Measurements from ENCODE around the gene PPT2.
"Not testable (repeated sequence)": the region's sequence is repeated elsewhere in the genome, so short reads cannot be mapped to it uniquely, and the experiment has no call there.

PPT2 gene

DNA sequence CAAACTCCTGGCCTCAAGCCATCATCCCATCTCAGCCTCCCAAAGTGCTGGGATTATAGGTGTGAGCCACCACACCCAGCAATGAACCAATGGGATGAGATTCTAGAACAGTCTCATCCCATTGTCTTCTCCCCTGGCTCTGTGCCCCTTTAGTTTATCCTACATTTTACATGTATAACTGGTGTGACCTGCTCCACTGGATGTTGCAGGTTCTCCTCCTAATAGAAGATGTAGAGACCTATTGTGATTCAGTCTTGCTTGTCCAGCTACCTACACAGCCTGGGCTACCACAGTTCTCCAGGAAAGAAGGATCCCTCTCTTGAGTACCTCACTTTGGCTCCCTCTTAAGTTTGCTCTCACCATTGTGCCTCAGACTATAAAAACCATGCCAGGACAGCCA is 21.8 kb upstream of the PPT2 start:
- DNase-seq (ENCODE audit: low read depth) = no peak
- H3K4me3 ChIP-seq (ENCODE audit: control insufficient read depth, low read depth, low read length) = no peak overlapping the region
- TF ChIP-seq, protein P1, sequence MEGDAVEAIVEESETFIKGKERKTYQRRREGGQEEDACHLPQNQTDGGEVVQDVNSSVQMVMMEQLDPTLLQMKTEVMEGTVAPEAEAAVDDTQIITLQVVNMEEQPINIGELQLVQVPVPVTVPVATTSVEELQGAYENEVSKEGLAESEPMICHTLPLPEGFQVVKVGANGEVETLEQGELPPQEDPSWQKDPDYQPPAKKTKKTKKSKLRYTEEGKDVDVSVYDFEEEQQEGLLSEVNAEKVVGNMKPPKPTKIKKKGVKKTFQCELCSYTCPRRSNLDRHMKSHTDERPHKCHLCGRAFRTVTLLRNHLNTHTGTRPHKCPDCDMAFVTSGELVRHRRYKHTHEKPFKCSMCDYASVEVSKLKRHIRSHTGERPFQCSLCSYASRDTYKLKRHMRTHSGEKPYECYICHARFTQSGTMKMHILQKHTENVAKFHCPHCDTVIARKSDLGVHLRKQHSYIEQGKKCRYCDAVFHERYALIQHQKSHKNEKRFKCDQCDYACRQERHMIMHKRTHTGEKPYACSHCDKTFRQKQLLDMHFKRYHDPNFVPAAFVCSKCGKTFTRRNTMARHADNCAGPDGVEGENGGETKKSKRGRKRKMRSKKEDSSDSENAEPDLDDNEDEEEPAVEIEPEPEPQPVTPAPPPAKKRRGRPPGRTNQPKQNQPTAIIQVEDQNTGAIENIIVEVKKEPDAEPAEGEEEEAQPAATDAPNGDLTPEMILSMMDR (conservative IDR thresholded peaks at IDR 0.05; ENCODE audit: control insufficient read depth, insufficient read depth, low read depth, low read length) = no peak

DNA sequence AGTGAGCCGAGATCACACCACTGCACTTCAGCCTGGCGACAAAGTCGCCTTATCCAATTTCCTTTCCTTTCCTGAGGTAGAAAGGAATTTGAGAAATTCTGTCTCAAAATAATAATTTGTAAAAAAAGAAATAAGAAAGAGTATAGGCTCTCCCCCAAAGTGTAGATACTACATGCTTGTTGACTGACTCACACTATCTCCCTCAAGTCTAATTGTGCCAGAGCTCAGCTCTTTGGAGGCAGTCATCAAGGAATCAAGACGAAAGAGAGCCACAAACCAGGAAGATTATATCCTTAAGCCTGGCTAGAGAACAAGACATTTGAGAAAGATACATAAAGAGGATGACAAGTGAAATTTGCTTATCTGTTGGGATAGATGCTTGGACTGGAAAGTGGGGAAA is 20.2 kb upstream of the PPT2 start:
- TF ChIP-seq, protein P1 (conservative IDR thresholded peaks at IDR 0.05; ENCODE audit: control insufficient read depth, insufficient read depth, low read depth, low read length) = no peak
- DNase-seq (ENCODE audit: low read depth) = no peak
- H3K4me3 ChIP-seq (ENCODE audit: control insufficient read depth, low read depth, low read length) = no peak overlapping the region

DNA sequence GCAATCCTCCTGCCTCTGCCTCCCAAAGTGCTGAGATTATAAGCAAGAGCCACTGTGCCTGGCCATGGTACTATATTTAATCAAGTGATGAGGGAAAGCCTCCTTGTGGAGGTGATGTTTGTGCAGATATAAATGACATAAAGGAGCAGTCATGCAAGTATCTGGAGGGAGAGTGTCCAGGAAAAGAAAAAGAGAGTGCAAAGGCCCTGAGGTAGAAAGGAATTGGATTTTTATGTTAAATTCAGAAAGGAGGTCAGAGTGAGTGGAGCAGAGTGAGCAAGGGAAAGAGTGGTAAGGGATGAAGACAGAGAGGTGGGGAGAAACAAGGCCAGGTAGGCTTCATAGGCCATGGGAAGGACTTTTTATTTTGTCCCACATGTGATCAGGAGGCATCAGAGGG is 16.5 kb upstream of the PPT2 start:
- H3K4me3 ChIP-seq (ENCODE audit: control insufficient read depth, low read depth, low read length) = no peak overlapping the region
- TF ChIP-seq, protein P1 (conservative IDR thresholded peaks at IDR 0.05; ENCODE audit: control insufficient read depth, insufficient read depth, low read depth, low read length) = no peak
- no peak for DNase-seq (ENCODE audit: low read depth)

DNA sequence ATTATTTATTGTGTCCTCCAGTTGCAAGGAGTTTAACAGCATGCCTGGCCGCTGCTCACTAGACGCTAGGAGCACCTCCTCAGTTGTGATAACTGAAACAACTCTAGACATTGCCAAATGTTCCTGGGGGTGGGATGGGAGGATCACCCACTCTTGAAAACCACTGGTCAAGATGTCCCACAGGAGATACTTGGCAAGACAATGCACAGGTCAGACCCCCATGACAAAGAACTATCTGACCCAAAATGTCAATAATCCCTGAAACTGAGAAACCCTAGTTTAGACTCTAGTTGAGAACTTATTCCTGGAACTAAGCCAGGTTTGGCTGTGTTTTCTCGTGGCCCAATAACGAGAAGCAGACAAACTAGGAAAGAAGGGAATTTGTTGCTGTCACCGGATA is 14.4 kb upstream of the PPT2 start:
- no peak for DNase-seq (ENCODE audit: low read depth)
- TF ChIP-seq, protein P1 (conservative IDR thresholded peaks at IDR 0.05; ENCODE audit: control insufficient read depth, insufficient read depth, low read depth, low read length) = no peak
- H3K4me3 ChIP-seq (ENCODE audit: control insufficient read depth, low read depth, low read length) = no peak overlapping the region

DNA sequence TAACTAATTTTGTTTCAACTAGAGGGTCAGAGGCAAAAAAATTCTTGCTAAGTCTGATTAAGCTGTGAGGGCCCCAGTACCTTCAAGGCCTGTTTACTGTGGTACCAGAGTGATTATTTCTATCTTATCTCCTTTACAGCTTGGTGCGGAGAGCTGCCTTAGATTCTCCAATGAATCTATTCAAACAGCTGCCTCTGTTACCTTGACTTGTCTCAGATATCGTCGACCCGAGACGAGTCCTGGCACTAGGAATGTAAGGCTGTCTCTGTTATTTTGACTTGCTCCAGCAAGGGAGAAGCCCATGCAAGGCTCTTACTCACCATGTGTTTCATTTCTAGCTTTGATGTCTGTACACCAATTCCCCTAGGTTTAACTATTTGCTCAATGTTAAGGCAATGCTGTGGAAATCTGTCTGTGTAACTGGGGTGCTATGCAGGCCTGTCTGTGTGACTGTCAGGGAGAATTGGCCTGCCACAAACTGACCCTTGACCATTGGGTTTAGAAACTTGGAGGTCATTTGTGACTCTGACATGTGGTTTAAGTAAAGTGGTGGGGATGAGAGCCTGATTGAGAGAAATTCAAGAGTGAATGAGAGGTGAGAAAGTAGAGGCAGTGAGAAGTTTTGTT is 13.4 kb upstream of the PPT2 start:
- TF ChIP-seq, protein P1 (conservative IDR thresholded peaks at IDR 0.05; ENCODE audit: control insufficient read depth, insufficient read depth, low read depth, low read length) = no peak
- H3K4me3 ChIP-seq (ENCODE audit: control insufficient read depth, low read depth, low read length) = no peak overlapping the region
- DNase-seq (ENCODE audit: low read depth) = no peak

DNA sequence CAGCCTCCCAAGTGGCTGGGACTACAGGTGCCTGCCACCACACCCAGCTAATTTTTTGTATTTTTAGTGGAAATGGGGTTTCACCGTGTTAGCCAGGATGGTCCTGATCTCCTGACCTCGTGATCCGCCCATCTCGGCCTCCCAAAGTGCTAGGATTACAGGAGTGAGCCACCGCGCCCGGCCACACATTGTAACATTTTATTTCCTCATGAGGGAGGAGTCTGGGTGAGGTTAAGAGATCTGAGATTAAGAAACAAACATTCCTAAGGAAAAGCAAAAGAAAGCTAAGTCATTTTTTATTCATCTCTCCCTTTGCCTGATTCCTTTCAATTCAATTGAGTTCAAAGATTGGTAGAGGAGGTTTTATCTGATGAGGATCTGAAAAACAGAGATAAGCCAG is 9.7 kb upstream of the PPT2 start:
- DNase-seq (ENCODE audit: low read depth); H3K4me3 ChIP-seq (ENCODE audit: control insufficient read depth, low read depth, low read length): not testable (repeated sequence)

DNA sequence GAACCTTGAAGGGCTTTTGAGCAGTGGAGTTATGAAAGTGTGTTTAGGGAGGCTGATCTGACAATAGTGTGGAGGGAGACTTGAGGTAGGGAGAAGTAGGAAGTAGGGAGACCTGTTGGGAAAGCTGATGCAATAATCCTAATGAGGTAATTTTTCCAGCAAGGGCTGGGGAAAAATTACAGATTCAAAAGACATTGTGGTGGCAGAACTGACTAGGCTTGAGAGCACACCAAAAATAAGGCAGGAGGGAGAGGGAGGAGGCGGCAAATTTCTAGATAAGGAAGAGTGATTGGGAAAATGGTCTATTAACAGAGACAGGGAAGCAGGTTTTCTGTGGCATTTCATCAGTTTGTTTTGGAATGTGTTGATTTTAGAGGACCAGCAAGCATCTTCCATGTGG is 7.7 kb upstream of the PPT2 start:
- no peak overlapping the region for H3K4me3 ChIP-seq (ENCODE audit: control insufficient read depth, low read depth, low read length)
- DNase-seq (ENCODE audit: low read depth) = no peak
- TF ChIP-seq, protein P1 (conservative IDR thresholded peaks at IDR 0.05; ENCODE audit: control insufficient read depth, insufficient read depth, low read depth, low read length) = no peak
